ENCODE results near the gene SEC14L1. TPM values are rescaled to one million over a fixed set of nuclear protein-coding genes. Genes with fewer than 3 reads are reported as not detected.

SEC14L1 gene
- total RNA-seq, 1 donor from 2014 or later: 40.5 TPM

DNA sequence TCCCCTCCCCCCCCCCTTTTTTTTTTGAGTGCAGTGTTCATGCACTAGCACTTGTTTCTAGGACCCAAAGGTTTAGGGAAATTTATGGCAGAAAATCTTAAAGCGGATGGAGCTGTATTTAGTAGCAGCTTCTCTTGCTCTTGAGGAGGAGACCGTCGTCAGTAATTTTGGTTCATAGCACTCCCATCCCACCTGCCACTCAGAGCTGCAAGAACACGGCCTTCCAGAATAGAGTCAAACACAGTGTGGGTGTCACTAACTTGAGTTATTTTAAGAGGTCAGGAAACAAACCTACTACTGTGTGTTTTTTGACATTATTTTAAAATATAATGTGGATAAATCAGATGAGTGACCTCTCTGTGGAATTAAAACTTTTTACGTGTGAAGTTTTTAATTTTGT, 37.3 kb downstream of the SEC14L1 start:
- intact Hi-C loops (cut with DNase I): no loop called here
- Histone ChIP-seq H3K9me3 (peaks cover 8% of the 10 kb centered on the region), H3K4me3 (no peak overlapping the region), H3K27ac (no peak overlapping the region), H3K27me3 (no peaks in the 10 kb centered on the region), H3K36me3 (peaks cover 0 to 14% of the 10 kb centered on the region in 2 donors), H3K4me1 (peaks cover 22% of the 10 kb centered on the region)
- TF ChIP-seq, protein P1, sequence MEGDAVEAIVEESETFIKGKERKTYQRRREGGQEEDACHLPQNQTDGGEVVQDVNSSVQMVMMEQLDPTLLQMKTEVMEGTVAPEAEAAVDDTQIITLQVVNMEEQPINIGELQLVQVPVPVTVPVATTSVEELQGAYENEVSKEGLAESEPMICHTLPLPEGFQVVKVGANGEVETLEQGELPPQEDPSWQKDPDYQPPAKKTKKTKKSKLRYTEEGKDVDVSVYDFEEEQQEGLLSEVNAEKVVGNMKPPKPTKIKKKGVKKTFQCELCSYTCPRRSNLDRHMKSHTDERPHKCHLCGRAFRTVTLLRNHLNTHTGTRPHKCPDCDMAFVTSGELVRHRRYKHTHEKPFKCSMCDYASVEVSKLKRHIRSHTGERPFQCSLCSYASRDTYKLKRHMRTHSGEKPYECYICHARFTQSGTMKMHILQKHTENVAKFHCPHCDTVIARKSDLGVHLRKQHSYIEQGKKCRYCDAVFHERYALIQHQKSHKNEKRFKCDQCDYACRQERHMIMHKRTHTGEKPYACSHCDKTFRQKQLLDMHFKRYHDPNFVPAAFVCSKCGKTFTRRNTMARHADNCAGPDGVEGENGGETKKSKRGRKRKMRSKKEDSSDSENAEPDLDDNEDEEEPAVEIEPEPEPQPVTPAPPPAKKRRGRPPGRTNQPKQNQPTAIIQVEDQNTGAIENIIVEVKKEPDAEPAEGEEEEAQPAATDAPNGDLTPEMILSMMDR (IDR thresholded peaks at IDR 0.05): no peak
- no peak for DNase-seq (ENCODE audit: extremely low spot score in 2 of 2)

DNA sequence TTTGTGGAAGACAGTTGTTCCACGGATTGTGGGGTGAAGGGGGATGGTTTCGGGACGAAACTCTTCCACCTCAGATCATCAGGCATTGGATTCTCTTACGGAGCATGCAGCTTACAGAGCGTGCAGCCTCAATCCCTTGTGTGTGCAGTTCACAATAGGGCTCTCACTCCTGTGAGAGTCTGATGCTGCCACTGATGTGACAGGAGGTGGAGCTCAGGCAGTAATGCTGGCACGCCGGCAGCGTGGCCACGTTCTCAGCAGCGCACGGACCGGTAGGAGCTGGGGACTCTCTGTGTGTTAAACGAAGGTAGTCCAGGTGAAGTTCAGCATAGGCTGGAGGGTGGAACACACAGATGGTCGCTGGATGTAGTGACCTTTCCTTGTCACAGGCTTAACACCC, 37.8 kb downstream of the SEC14L1 start:
- H3K9me3 ChIP-seq: peaks cover 8% of the 10 kb centered on the region
- H3K4me1 ChIP-seq: peaks cover 25% of the 10 kb centered on the region
- no peak for DNase-seq (ENCODE audit: extremely low spot score in 2 of 2)
- no peak overlapping the region for H3K27ac ChIP-seq
- H3K4me3 ChIP-seq: no peak overlapping the region
- no peaks in the 10 kb centered on the region for H3K27me3 ChIP-seq
- intact Hi-C loops (cut with DNase I): no loop called here
- TF ChIP-seq POLR2AphosphoS5 (IDR thresholded peaks at IDR 0.05; ENCODE audit: insufficient read depth in 1 of 2, low read depth in 1 of 2) (no peak), POLR2A (IDR thresholded peaks at IDR 0.05) (no peak)
- TF ChIP-seq, protein P1 (IDR thresholded peaks at IDR 0.05): no peak
- peaks cover 0 to 14% of the 10 kb centered on the region in 2 donors for H3K36me3 ChIP-seq

DNA sequence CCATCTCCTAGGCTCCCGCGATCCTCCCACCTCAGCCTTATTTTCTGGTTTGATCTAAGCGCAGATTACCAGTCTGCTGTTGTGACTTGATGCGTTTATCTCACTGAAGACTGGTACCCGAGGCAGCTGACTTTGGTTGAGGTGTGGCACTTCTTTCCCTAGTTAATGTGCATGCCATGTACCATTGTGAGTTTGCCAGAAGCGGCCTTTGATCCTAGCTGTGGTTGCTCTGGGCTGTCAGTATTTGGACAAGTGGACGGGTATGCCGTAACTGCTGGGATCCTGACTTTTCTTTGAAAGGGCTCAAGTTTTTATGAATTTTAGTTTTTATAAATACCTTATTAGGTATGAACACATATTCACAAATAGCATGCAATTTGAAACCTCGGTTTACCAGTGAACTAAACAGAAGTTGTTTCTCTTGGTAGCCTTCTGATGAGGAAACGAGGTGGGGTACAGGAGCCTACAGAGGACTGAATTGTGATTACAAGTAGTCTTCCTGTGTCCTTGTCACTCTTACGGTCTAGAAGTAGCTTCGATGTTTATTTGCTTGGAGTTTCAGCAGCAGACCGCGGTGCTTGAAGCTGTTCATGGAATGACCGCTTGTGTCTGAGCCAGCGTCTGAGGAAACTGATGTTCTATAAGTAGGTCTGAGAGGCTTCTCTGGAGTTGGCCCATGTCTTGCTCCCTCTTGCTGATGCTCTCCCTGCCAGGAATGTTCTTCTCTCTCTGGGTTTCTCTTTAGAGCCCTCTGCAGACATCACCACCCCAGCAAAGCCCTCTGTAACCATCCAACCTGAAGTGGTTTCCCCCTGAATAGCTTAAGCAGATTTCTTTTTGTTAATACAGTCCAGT, 40.0 kb downstream of the SEC14L1 start:
- TF ChIP-seq POLR2A (IDR thresholded peaks at IDR 0.05) (no peak), POLR2AphosphoS5 (IDR thresholded peaks at IDR 0.05; ENCODE audit: insufficient read depth in 1 of 2, low read depth in 1 of 2) (no peak)
- TF ChIP-seq, protein P1 (IDR thresholded peaks at IDR 0.05): no peak
- no peaks in the 10 kb centered on the region for H3K27me3 ChIP-seq
- H3K9me3 ChIP-seq: no peaks in the 10 kb centered on the region
- H3K4me3 ChIP-seq: no peak overlapping the region
- H3K27ac ChIP-seq: no peak overlapping the region
- no peaks in the 10 kb centered on the region for H3K36me3 ChIP-seq
- no peak for DNase-seq (ENCODE audit: extremely low spot score in 2 of 2)
- H3K4me1 ChIP-seq: peaks cover 39% of the 10 kb centered on the region
- intact Hi-C loops (cut with DNase I): no loop called here

DNA sequence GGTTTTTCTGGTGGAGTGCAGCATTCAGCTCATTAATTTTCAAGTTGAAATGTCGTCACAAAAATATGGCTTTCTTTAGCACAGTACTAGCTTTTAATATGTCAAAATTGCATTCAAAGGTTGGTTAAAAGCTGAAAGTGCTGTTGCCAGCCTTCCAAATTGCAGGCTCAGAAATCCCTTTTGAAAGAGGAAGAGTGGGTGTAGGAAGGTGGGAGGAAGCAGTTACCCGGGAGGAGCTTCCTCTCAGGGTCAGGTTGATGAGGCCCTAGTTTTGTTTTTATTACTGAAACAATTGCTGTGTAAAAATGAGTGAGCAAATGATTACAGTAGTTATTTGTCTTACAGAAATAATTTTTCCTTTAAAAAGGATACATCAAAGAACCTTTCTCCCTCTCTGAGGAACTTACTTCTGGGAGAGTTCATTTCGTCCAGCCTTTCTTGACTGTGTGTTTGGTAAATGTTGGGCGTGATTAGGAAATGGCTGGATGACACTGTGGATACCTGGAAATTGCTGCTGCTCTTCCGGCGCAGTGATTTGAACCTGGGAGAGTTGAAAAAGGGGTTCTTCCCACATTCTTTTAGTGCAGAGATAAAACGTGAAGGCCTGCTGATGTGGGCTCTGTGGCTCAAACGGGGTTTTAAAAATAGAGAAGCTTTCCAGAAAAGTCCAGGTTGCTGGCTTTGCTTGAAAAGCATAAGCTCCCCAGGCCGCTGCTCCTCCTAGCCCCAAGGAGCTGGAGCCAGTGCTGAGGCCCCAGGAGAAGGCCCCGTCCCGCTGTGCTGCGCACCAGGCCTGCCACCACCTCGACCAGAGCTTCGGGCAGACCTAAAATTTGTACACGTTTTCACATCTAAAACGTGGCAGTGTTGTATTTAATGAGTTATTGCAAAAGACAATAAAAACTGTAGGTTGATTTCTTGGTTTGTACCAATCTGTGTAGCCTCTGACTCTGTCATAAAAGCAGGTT, 41.7 kb downstream of the SEC14L1 start:
- TF ChIP-seq POLR2A (IDR thresholded peaks at IDR 0.05) (no peak), POLR2AphosphoS5 (IDR thresholded peaks at IDR 0.05; ENCODE audit: insufficient read depth in 1 of 2, low read depth in 1 of 2) (no peak)
- TF ChIP-seq, protein P1 (IDR thresholded peaks at IDR 0.05): no peak
- DNase-seq (ENCODE audit: extremely low spot score in 2 of 2): no peak
- H3K4me1 ChIP-seq: peaks cover 42% of the 10 kb centered on the region
- intact Hi-C loops (cut with DNase I): no loop called here
- no peaks in the 10 kb centered on the region for H3K36me3 ChIP-seq
- H3K4me3 ChIP-seq: no peak overlapping the region
- no peak overlapping the region for H3K27ac ChIP-seq
- H3K9me3 ChIP-seq: no peaks in the 10 kb centered on the region
- H3K27me3 ChIP-seq: no peaks in the 10 kb centered on the region
